ENCODE measurements around the gene STUB1.

The STUB1 gene

GRCh38 chr16:633336-634050, 46.7 kb upstream of the STUB1 start:
- Histone ChIP-seq H3K4me3 (IDR thresholded peaks at IDR 0.05; ENCODE audit: insufficient read depth, low read depth, low read length) (no peak overlapping the region), H4K20me1 (ENCODE audit: insufficient read depth) (no peaks in the 10 kb centered on the region), H3K36me3 (ENCODE audit: insufficient read depth) (no peaks in the 10 kb centered on the region; the same call in 1 of the 2 replicates), H3K4me2 (no peak overlapping the region), H3K4me1 (ENCODE audit: low read depth, poor library complexity, severe bottlenecking) (peaks cover 6% of the 10 kb centered on the region), H3K27me3 (ENCODE audit: insufficient read depth, low read depth) (no peaks in the 10 kb centered on the region), H3K79me2 (ENCODE audit: insufficient read depth, low read depth) (peaks cover 12% of the 10 kb centered on the region; the same call in 1 of the 2 replicates), H2AFZ (ENCODE audit: low read depth) (no peak overlapping the region), H3K27ac (no peak overlapping the region), H3K9ac (no peak overlapping the region)
- no peak for TF ChIP-seq CTCF (conservative IDR thresholded peaks at IDR 0.05; ENCODE audit: low read depth, low read length)

DNA sequence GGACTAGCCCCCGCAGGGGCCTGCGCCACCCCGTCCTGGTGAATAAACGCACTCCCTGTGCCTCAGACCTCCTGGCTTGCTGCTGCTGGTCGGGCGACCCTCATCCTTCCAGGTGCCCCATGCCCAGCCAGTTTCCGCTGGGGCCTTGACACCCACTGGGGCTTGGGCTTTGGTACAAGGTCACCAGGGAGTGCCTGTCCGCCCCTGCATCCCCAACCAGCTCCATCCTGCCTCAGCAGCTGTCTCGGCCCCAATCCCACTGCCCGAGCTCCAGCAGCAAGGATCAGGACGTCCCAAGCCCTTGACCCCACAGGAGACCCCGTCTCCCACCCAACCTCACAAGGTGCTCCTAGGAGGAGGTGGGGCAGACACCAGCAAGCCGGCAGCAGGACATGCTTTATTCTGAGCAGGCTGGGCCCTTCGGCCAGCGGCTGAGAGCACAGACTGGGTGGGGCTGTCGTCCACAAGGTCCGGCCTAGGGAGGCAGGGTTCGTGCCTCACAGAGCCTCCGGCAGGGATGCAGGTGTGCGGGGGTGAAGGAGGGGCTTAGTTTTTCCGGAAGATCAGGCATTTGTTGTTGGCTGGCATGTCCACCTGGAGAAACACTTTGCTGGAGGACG, 46.0 kb upstream of the STUB1 start:
- no peak for TF ChIP-seq CTCF (conservative IDR thresholded peaks at IDR 0.05; ENCODE audit: low read depth, low read length)
- Histone ChIP-seq H3K27me3 (ENCODE audit: insufficient read depth, low read depth) (no peaks in the 10 kb centered on the region), H3K4me2 (no peak overlapping the region), H3K36me3 (ENCODE audit: insufficient read depth) (no peaks in the 10 kb centered on the region; the same call in 1 of the 2 replicates), H3K27ac (no peak overlapping the region), H3K4me1 (ENCODE audit: low read depth, poor library complexity, severe bottlenecking) (peaks cover 9% of the 10 kb centered on the region), H3K79me2 (ENCODE audit: insufficient read depth, low read depth) (peaks cover 12% of the 10 kb centered on the region; the same call in 1 of the 2 replicates), H2AFZ (ENCODE audit: low read depth) (no peak overlapping the region), H3K9ac (no peak overlapping the region), H4K20me1 (ENCODE audit: insufficient read depth) (no peaks in the 10 kb centered on the region), H3K4me3 (IDR thresholded peaks at IDR 0.05; ENCODE audit: insufficient read depth, low read depth, low read length) (no peak overlapping the region)

DNA sequence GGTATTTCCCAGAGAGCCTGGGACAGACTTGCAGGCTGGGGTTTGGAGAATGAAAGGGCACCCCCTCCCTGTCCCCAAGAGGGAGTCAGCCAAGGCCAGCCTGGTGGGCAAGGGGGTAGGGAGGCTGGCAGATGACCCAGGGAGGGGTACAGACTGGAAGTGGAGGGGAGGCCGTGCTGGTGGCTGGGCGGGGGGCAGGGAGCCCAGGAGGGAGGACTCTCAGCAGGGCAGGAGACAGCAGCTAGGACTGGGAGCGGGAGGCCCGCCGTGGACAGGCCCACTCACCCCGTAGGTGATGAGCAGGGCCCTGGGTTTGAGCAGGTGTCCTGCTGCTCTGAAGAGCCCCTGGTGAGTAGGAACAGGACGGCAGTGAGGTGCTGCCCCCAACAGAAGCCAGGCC, 45.2 kb upstream of the STUB1 start:
- TF ChIP-seq CTCF (conservative IDR thresholded peaks at IDR 0.05; ENCODE audit: low read depth, low read length) = no peak
- Histone ChIP-seq H3K27me3 (ENCODE audit: insufficient read depth, low read depth) (no peaks in the 10 kb centered on the region), H3K4me2 (peak overlapping the region; percentile 97), H3K36me3 (ENCODE audit: insufficient read depth) (no peaks in the 10 kb centered on the region; the same call in 1 of the 2 replicates), H3K4me1 (ENCODE audit: low read depth, poor library complexity, severe bottlenecking) (peaks cover 9% of the 10 kb centered on the region), H3K9ac (peak overlapping the region; percentile 81; the same call in 1 of the 2 replicates), H2AFZ (ENCODE audit: low read depth) (no peak overlapping the region), H4K20me1 (ENCODE audit: insufficient read depth) (no peaks in the 10 kb centered on the region), H3K4me3 (IDR thresholded peaks at IDR 0.05; ENCODE audit: insufficient read depth, low read depth, low read length) (no peak overlapping the region), H3K27ac (no peak overlapping the region), H3K79me2 (ENCODE audit: insufficient read depth, low read depth) (peaks cover 12% of the 10 kb centered on the region; the same call in 1 of the 2 replicates)

DNA sequence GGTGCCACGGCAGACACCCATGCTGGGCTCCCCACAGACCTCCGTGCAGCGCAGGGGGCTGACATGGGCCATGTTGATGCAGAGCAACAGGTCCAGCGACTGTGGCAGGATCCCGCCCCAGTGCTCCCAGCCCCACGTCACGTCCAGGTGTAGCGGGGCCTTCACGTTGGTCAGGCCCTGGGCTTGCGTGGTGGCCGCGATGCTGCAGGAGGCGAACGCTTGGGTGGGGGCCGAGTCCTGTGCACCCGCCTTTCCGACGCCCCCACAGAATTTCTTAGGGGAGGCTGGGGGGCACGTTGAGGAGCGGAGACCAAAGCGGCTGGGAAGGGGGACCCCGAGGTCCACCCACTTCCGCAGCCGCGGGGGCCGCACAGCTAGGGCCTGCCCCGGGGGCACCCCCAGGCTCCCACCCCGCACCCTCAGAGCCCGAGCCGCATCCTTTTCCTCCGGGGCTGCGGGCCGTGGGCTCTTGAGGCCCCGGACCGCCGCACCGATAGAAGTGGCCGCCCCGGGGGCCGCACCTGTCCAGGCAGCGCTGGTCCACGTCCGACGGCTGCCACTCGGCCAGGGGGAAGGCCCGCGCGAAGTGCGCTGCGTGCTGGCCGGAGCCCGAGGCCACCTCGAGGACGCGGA, 44.5 kb upstream of the STUB1 start:
- H3K9ac ChIP-seq = peak overlapping the region; percentile 81
- H3K4me2 ChIP-seq = peak overlapping the region; percentile 97
- no peaks in the 10 kb centered on the region; the same call in 1 of the 2 replicates for H3K36me3 ChIP-seq (ENCODE audit: insufficient read depth)
- H3K27ac ChIP-seq = peak overlapping the region; percentile 77
- peaks cover 12% of the 10 kb centered on the region; the same call in 1 of the 2 replicates for H3K79me2 ChIP-seq (ENCODE audit: insufficient read depth, low read depth)
- H3K27me3 ChIP-seq (ENCODE audit: insufficient read depth, low read depth) = no peaks in the 10 kb centered on the region
- peak overlapping the region; percentile 90 for H2AFZ ChIP-seq (ENCODE audit: low read depth)
- H3K4me3 ChIP-seq (IDR thresholded peaks at IDR 0.05; ENCODE audit: insufficient read depth, low read depth, low read length) = no peak overlapping the region
- H3K4me1 ChIP-seq (ENCODE audit: low read depth, poor library complexity, severe bottlenecking) = peaks cover 9% of the 10 kb centered on the region
- H4K20me1 ChIP-seq (ENCODE audit: insufficient read depth) = no peaks in the 10 kb centered on the region
- 0 out of 2 replicates have a peak, but pooled peaks have one; percentile 10 for TF ChIP-seq CTCF (conservative IDR thresholded peaks at IDR 0.05; ENCODE audit: low read depth, low read length)
